Fibroblast of skin of back (primary cell): ENCODE data around the gene EIF2S2. TPM values are rescaled to one million over a fixed set of nuclear protein-coding genes. Genes with fewer than 3 reads are reported as not detected.
A peak's percentile ranks its signal among the peaks of the same experiment; 100 is the strongest.
"Not testable (repeated sequence)": the region's sequence is repeated elsewhere in the genome, so short reads cannot be mapped to it uniquely, and the experiment has no call there.

Experiments
- DNase-seq: peaks from one replicate; pipeline ENCODE4 v3.0.0-alpha.2; 2013
- polyA plus RNA-seq, 2 experiments: library from polyadenylated mRNA; unstranded; fragments of 120-200 nt; gene quantifications; one replicate each; pipeline ENCODE4 v1.2.1, GENCODE V29; 2013; ENCODE audit not compliant: insufficient read length in 2 of 2

EIF2S2 gene
- polyA plus RNA-seq (2013, experiment 1 of 2; ENCODE audit: insufficient read length) = 120 TPM
- polyA plus RNA-seq (2013, experiment 2 of 2; ENCODE audit: insufficient read length) = 83.9 TPM

- peak; percentile 98 for DNase-seq
Observed at GRCh38 chr20:34111702-34112599, at the start of gene EIF2S2. Gene EIF2S2, minus strand, starts transcription at chr20:34112243. Its CDS starts 133 bp downstream, at chr20:34112110.

- DNase-seq = not testable (repeated sequence)
Observed at GRCh38 chr20:34157697-34158096, 45.7 kb upstream of the EIF2S2 start.

GRCh38 chr20:34155836-34156235, 43.8 kb upstream of the EIF2S2 start:
- DNase-seq = no peak

- DNase-seq = not testable (repeated sequence)
Observed at GRCh38 chr20:34153169-34153568, 41.1 kb upstream of the EIF2S2 start.

GRCh38 chr20:34152073-34152472, 40.0 kb upstream of the EIF2S2 start:
- not testable (repeated sequence) for DNase-seq

- DNase-seq = peak; percentile 63
Observed at GRCh38 chr20:34150306-34151000, 38.4 kb upstream of the EIF2S2 start.

GRCh38 chr20:34145280-34145819, 33.3 kb upstream of the EIF2S2 start:
- no peak for DNase-seq

- DNase-seq = peak; percentile 19
Observed at GRCh38 chr20:34143951-34144350, 31.9 kb upstream of the EIF2S2 start.

- no peak for DNase-seq
Observed at GRCh38 chr20:34142121-34142520, 30.1 kb upstream of the EIF2S2 start.

- DNase-seq = no peak
Observed at GRCh38 chr20:34141293-34141692, 29.2 kb upstream of the EIF2S2 start.

GRCh38 chr20:34135525-34136275, 23.7 kb upstream of the EIF2S2 start:
- not testable (repeated sequence) for DNase-seq

- DNase-seq = not testable (repeated sequence)
Observed at GRCh38 chr20:34133365-34133860, 21.4 kb upstream of the EIF2S2 start.

- not testable (repeated sequence) for DNase-seq
Observed at GRCh38 chr20:34132943-34133342, 20.9 kb upstream of the EIF2S2 start.

GRCh38 chr20:34132491-34132890, 20.4 kb upstream of the EIF2S2 start:
- not testable (repeated sequence) for DNase-seq

- peak; percentile 32 for DNase-seq
Observed at GRCh38 chr20:34131491-34131890, 19.4 kb upstream of the EIF2S2 start.

GRCh38 chr20:34129518-34130162, 17.6 kb upstream of the EIF2S2 start:
- peak; percentile 73 for DNase-seq

GRCh38 chr20:34127792-34128191, 15.7 kb upstream of the EIF2S2 start:
- no peak for DNase-seq

GRCh38 chr20:34124469-34125249, 12.6 kb upstream of the EIF2S2 start:
- no peak for DNase-seq

GRCh38 chr20:34123309-34123708, 11.3 kb upstream of the EIF2S2 start:
- peak; percentile 16 for DNase-seq

GRCh38 chr20:34122274-34122980, 10.4 kb upstream of the EIF2S2 start:
- DNase-seq = no peak
